ENCODE data around the gene PTPRT.

The PTPRT gene

GRCh38 chr20:42598581-42598980, 591.1 kb downstream of the PTPRT start:
- no peak for DNase-seq

GRCh38 chr20:42595625-42596024, 594.1 kb downstream of the PTPRT start:
- DNase-seq, result no peak

- DNase-seq, result no peak
Observed at GRCh38 chr20:42594659-42595058, 595.0 kb downstream of the PTPRT start.

DNA sequence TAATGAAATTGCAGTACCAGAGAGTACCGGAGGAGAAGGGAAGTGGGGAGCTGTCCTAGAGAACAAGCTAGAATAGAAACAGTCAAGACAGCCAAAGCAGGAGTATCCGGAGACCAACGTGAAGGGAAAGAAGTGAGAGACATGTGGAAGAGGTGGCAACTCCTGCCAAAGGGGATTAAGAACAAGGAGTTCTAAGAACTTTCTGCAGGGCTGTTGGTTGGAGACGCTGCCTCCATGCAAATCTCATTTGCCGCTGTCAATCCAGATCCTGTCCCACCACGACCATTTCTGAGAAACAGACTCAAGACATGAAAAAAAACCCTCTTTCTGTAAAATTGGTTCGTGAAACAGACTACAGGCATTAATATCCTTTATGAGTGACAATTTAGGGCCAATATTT, 595.7 kb downstream of the PTPRT start:
- DNase-seq, result no peak

- DNase-seq, result no peak
Observed at GRCh38 chr20:42589976-42590639, 599.6 kb downstream of the PTPRT start.

DNA sequence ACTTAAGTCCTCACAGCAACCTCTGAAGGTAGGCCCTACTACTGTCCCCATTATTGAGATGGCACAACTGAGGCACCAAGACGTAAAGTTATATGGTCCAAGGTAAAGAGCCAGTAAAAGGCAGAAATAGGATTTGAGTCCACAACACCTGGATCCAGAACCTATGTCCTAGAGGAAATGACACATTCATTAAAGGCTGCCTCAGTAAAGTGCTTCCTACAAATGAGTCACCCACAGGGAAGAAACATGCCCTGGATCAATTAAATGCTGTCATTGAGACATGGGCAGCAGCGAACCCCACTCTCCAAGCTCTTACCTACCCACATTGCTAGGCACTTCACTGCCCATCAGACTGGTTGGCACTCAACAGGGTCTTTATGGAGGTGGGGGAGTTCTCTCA, 600.9 kb downstream of the PTPRT start:
- DNase-seq, result no peak

DNA sequence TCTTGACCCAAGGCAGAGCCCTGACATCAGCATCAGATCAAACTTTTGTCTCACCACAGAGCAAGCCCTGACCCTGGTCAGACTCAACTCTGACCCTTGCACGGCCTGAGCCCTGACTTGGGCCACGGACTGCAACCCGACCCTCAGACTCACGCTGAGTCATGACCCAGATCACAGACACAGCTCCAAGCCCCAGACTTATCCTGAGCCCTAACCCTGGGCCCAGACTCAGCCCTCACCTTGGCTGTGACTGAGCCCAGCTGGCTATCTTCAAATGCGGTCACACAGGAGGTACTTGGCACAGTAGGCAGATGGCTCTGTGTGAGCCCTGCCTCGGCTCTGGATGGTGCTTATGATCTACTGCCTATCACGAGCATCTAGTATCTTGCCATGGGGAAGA, 602.3 kb downstream of the PTPRT start:
- DNase-seq, result no peak

DNA sequence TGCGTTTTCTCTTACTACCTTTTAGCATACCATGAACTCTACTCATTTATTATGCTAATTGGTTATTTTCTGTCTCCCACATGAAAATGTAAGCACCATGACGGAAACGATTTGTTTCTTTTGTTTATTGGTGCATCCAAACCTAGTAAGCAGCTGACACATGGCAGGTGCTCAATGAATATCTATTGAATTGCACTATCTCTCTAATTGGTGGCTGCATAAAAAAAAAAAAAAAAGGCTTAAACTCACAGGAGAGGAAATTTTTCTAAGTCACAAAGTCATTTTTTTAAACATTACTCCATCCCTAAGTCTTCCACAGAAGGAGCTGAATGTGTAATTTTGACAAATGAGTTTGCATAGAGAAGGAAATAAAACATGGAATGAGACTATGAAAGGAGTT, 608.4 kb downstream of the PTPRT start:
- DNase-seq, result no peak

GRCh38 chr20:42576167-42576566, 613.5 kb downstream of the PTPRT start:
- DNase-seq, result no peak

- DNase-seq, result no peak
Observed at GRCh38 chr20:42572320-42573016, 617.2 kb downstream of the PTPRT start.

GRCh38 chr20:42567409-42567808, 622.3 kb downstream of the PTPRT start:
- DNase-seq, result no peak

DNA sequence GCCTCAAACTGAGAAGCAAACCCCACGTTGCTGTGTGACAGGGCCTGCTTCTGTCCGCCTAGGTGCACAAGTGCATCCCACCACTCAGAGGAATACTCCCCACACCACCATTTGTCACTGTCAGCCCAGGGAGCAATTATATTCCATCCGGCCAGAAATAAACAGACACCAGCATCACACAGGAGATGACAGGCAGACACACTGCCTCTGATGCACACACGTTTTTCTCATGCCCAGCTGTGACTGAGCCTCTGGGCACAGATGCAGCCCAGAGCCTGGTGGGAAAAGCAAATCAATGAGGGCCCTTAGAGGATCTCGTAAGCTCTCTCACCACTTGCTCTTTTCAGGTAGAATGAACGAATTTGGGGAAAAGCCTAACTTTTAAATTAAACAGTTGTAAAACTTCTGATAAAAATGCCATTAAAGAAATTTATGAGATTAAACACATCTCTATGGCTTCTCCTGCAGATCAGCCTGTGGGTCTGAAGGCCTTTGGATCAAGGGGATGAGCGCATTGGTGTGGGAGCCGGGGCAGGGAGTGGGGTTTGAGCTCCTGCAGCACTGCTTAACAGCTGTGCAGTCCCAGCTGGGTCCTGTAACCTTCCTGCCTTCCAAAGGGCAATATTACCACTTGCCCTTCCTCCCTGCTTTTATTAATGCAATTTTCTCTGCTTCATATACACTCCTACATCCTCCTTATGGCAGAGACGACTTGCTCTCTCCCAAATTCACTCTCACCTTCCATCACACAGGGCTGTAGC, 624.3 kb downstream of the PTPRT start:
- no peak for DNase-seq

- DNase-seq, result no peak
Observed at GRCh38 chr20:42559665-42560064, 630.0 kb downstream of the PTPRT start.

DNA sequence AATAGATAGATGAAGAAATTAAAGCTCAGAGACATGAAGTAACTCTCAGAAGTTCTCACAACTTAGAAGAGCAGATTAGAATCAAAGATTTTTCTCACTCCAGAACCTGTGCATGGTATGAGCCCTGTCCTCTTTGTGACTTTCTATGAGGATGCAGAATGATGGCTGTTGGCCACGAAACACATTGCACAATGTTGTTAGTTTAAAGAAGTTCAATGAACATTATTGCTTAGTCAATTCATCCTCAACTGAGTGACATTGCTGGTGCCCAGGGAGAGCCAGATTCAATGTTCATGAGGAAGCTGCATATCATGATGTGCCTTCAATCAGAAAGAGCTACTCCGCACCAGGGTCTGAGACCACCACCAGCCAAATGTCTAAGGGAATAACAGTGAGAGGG, 633.1 kb downstream of the PTPRT start:
- no peak for DNase-seq

- DNase-seq, result peak in 1 of 5 experiments; percentile 5
Observed at GRCh38 chr20:42553374-42553773, 636.3 kb downstream of the PTPRT start.

DNA sequence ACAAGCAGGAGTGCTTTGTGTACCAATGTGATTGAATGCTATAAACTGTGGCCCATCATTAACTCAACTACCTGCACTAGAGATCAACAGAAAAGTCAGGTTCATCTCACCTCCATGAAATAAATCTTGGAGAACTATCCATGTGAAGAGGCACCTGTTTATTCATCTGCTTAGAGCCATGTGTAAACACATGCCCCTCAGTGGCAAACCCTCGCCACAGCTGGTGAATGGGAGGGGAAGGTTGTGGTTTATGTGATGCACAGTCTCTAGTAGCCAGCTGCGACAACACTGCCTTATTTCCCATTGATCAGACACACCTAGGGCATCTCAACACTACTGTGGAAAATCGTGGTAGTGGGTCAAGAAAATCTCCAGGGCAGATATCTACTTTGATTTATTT, 640.2 kb downstream of the PTPRT start:
- no peak for DNase-seq

DNA sequence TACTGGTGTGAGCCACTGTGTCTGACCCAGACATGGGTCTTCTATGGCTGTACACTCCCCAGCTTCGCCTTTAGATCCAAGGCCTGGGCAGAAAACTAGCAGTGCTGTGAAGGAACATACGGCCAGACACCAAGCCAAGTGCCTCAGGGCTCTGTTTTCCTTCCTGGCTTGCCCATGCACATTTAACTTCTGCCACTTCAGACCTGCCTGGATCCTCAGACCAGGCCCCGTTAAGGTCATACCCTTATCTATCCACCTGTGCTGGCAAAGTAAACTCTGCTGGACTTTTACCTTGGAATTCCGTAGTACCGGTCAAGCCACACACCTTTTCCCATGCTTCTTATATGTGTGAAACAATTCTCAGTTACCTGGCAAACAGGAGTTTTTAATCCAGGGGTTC, 644.8 kb downstream of the PTPRT start:
- DNase-seq, result no peak

- no peak for DNase-seq
Observed at GRCh38 chr20:42532831-42533230, 656.9 kb downstream of the PTPRT start.

DNA sequence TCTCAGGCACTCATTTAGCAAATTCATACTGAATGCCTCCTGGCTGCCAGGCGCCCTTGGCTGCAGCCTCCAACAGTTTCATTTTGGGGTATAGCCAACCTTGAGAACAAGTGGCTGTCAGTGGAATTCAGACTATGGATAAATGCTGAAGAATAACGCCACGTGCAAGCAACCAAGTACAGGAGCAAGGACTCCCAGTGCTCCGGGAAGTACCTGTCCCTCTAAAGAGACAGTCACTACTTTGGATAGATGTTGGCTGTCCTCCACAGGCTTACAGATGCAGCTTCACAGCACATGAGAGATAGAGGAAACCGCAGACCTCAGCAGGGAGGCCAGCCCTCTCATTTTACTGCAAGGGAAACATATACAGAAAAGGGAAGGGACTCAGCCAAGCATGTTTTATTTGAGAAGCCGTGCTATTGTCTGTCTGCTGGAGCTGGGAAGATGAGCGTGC, 658.2 kb downstream of the PTPRT start:
- DNase-seq, result peak in 1 of 5 experiments; percentile 28

DNA sequence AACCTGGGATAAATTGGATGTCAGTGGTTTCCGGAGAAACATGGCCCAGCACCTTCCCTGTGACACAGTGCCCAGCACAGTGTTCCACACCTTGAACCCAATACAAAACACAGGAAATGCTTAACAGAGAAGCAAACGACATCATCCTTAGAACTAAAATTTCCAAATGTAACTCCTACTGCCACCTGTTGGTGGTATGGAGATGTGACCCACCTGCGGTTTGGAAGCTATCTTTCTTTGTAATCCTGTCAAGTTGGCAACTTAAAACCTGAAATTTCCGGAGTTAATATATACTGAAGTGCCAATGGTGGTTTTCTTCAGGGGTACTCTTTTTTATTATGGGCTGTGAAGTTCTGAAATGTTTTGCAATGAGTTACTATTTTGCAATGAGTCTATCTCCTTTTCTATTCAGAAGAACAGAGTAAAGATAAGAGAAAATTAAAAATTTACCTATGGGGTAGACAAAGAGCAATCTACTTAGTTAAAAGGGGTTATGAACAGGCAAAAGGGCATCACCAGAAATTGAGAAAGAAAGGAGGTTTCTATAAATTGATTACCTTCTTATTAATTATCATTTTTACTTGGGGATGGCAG, 658.8 kb downstream of the PTPRT start:
- peak in 1 of 5 experiments; percentile 39 for DNase-seq

GRCh38 chr20:42530191-42530590, 659.5 kb downstream of the PTPRT start:
- no peak for DNase-seq

- no peak for DNase-seq
Observed at GRCh38 chr20:42524058-42524457, 665.6 kb downstream of the PTPRT start.

DNA sequence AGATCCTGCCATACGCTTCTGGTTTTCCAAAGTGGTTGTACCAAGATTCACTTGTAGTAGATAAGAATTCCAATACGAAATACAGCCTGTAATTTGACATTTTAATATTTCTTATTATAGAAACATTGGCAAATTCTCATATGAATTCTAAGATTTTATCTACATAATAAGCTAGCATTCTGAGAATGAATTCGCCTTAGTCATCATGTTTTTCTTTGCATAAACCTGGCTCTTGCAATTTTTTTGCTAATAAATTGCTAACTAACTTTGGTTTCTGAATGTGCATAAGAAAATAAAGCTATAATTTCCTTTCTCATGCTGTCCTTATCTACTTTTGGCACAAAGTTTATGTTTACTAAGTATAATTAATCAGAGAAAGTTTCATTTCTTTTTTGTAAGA, 673.0 kb downstream of the PTPRT start:
- DNase-seq, result no peak

All from T-helper 2 cell (primary cell).